ENCODE results near the gene PRPS1. TPM values are rescaled to one million over a fixed set of nuclear protein-coding genes. Genes with fewer than 3 reads are reported as not detected.
"Not testable (repeated sequence)": the region's sequence is repeated elsewhere in the genome, so short reads cannot be mapped to it uniquely, and the experiment has no call there.

PRPS1 gene
- total RNA-seq, 1 donor from 2014 or later: 31.8 TPM

GRCh38 chrX:107678957-107679740 is 50.8 kb downstream of the PRPS1 start:
- Mint-ChIP-seq H3K4me1 (ENCODE audit: low read depth, unreplicated experiment) (peaks cover 17% of the 10 kb centered on the region), H3K27ac (ENCODE audit: unreplicated experiment) (no peak overlapping the region), H3K9me3 (ENCODE audit: unreplicated experiment) (peaks cover under 1% of the 10 kb centered on the region), H3K27me3 (ENCODE audit: unreplicated experiment) (peaks cover 15% of the 10 kb centered on the region), H3K36me3 (ENCODE audit: unreplicated experiment) (no peaks in the 10 kb centered on the region), H3K4me3 (ENCODE audit: unreplicated experiment) (no peak overlapping the region)
- no peak for TF ChIP-seq CTCF (IDR thresholded peaks at IDR 0.05; ENCODE audit: partially characterized antibody, unreplicated experiment)
- peak; percentile 28 for DNase-seq

GRCh38 chrX:107682256-107682655 is 53.9 kb downstream of the PRPS1 start:
- H3K36me3 Mint-ChIP-seq (ENCODE audit: unreplicated experiment): no peaks in the 10 kb centered on the region
- no peak overlapping the region for H3K27ac Mint-ChIP-seq (ENCODE audit: unreplicated experiment)
- TF ChIP-seq CTCF (IDR thresholded peaks at IDR 0.05; ENCODE audit: partially characterized antibody, unreplicated experiment): no peak

GRCh38 chrX:107683124-107683895 is 55.0 kb downstream of the PRPS1 start:
- H3K36me3 Mint-ChIP-seq (ENCODE audit: unreplicated experiment): no peaks in the 10 kb centered on the region
- peaks cover 8% of the 10 kb centered on the region for H3K27me3 Mint-ChIP-seq (ENCODE audit: unreplicated experiment)
- TF ChIP-seq CTCF (IDR thresholded peaks at IDR 0.05; ENCODE audit: partially characterized antibody, unreplicated experiment): no peak
- no peak overlapping the region for H3K4me3 Mint-ChIP-seq (ENCODE audit: unreplicated experiment)
- DNase-seq: no peak
- peaks cover 6% of the 10 kb centered on the region for H3K4me1 Mint-ChIP-seq (ENCODE audit: low read depth, unreplicated experiment)
- no peak overlapping the region for H3K27ac Mint-ChIP-seq (ENCODE audit: unreplicated experiment)
- peaks cover 1% of the 10 kb centered on the region for H3K9me3 Mint-ChIP-seq (ENCODE audit: unreplicated experiment)

More at GRCh38 chrX:107682256-107682655, 53.9 kb downstream of the PRPS1 start:
- H3K4me3 Mint-ChIP-seq (ENCODE audit: unreplicated experiment): no peak overlapping the region
- no peak for DNase-seq
- H3K27me3 Mint-ChIP-seq (ENCODE audit: unreplicated experiment): peaks cover 8% of the 10 kb centered on the region
- peaks cover 6% of the 10 kb centered on the region for H3K4me1 Mint-ChIP-seq (ENCODE audit: low read depth, unreplicated experiment)
- H3K9me3 Mint-ChIP-seq (ENCODE audit: unreplicated experiment): peaks cover 1% of the 10 kb centered on the region

- Mint-ChIP-seq H3K36me3 (ENCODE audit: unreplicated experiment) (no peaks in the 10 kb centered on the region), H3K4me1 (ENCODE audit: low read depth, unreplicated experiment) (peaks cover 6% of the 10 kb centered on the region), H3K4me3 (ENCODE audit: unreplicated experiment) (no peak overlapping the region), H3K9me3 (ENCODE audit: unreplicated experiment) (peaks cover 1% of the 10 kb centered on the region), H3K27me3 (ENCODE audit: unreplicated experiment) (peaks cover 9% of the 10 kb centered on the region), H3K27ac (ENCODE audit: unreplicated experiment) (no peak overlapping the region)
- no peak for TF ChIP-seq CTCF (IDR thresholded peaks at IDR 0.05; ENCODE audit: partially characterized antibody, unreplicated experiment)
- no peak for DNase-seq
These were observed 55.6 kb downstream of the PRPS1 start for GRCh38 chrX:107683931-107684330.

GRCh38 chrX:107684956-107685385 is 56.7 kb downstream of the PRPS1 start:
- H3K36me3 Mint-ChIP-seq (ENCODE audit: unreplicated experiment): no peaks in the 10 kb centered on the region
- H3K27me3 Mint-ChIP-seq (ENCODE audit: unreplicated experiment): peaks cover 8% of the 10 kb centered on the region
- TF ChIP-seq CTCF (IDR thresholded peaks at IDR 0.05; ENCODE audit: partially characterized antibody, unreplicated experiment): no peak
- H3K27ac Mint-ChIP-seq (ENCODE audit: unreplicated experiment): no peak overlapping the region
- peaks cover 1% of the 10 kb centered on the region for H3K9me3 Mint-ChIP-seq (ENCODE audit: unreplicated experiment)
- peaks cover 6% of the 10 kb centered on the region for H3K4me1 Mint-ChIP-seq (ENCODE audit: low read depth, unreplicated experiment)
- no peak overlapping the region for H3K4me3 Mint-ChIP-seq (ENCODE audit: unreplicated experiment)
- no peak for DNase-seq

GRCh38 chrX:107685586-107685985 is 57.3 kb downstream of the PRPS1 start:
- not testable (repeated sequence) for H3K4me3 Mint-ChIP-seq (ENCODE audit: unreplicated experiment); H3K36me3 Mint-ChIP-seq (ENCODE audit: unreplicated experiment); H3K9me3 Mint-ChIP-seq (ENCODE audit: unreplicated experiment); H3K4me1 Mint-ChIP-seq (ENCODE audit: low read depth, unreplicated experiment); DNase-seq; H3K27me3 Mint-ChIP-seq (ENCODE audit: unreplicated experiment); H3K27ac Mint-ChIP-seq (ENCODE audit: unreplicated experiment)

All from glutamatergic neuron (in vitro differentiated cells).